Epithelial cell of prostate (primary cell): ENCODE data around the gene CALCOCO1.
"Not testable (repeated sequence)": the region's sequence is repeated elsewhere in the genome, so short reads cannot be mapped to it uniquely, and the experiment has no call there.

Experiments
- DNase-seq: peaks from one replicate; pipeline ENCODE4 v3.0.0-alpha.2; 2011; ENCODE audit warnings: low read depth, low spot score
- H3K27ac ChIP-seq: fragments of 450-650 bp; 2 replicates; pipeline ENCODE4 v1.5.1; 2017; ENCODE audit warnings: mild to moderate bottlenecking

Gene CALCOCO1

GRCh38 chr12:53735556-53735955 lies 8.3 kb upstream of the CALCOCO1 start:
- DNase-seq, result no peak
- H3K27ac ChIP-seq, result no peak overlapping the region

- no peak for DNase-seq
- H3K27ac ChIP-seq, result no peak overlapping the region
These were observed 7.2 kb upstream of the CALCOCO1 start for GRCh38 chr12:53734425-53734824.

DNA sequence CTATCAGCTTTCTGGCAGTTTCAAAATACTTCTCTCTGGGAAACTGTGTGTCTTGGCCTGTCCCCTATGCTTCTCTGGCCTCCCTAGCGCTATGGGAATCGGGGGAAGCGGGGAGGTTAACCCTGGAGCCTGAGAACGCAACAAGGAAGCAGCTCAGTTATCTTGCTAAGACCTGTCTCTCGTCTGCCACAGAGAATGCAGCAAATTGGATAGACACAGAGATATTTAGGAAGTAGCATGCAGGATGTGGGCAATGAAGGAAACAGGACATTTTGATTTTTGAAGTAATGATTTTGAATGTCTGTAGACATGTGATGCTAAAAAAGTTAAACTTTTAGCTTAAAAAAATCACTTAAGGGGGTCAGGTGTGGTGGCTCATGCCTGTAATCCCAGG lies 6.6 kb upstream of the CALCOCO1 start:
- no peak for DNase-seq
- H3K27ac ChIP-seq, result no peak overlapping the region

- no peak for DNase-seq
- H3K27ac ChIP-seq, result no peak overlapping the region
These were observed 6.0 kb upstream of the CALCOCO1 start for GRCh38 chr12:53733051-53733806.

- H3K27ac ChIP-seq, result peak overlapping the region; percentile 5
- peak; percentile 53 for DNase-seq
These were observed 2.4 kb upstream of the CALCOCO1 start for GRCh38 chr12:53729644-53730043.

DNA sequence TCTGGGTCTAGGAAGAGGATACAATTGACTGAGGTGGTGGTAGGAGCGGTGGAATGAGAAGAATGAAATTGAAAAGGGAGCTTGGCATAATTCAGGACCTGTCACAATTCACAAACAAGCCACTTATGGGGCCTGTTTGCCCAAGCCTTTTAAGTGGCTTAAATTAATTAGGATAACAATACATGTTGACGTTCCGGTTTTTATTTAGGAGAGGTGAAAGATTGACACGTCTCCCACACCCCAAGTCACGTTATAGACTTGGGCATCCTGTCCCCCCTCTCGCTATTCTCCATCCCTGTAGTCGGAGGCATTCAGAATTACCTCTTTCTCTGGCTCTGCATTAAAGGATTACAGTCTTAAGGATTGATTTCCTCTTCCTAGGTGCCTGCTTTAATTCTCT lies 954 bp upstream of the CALCOCO1 start:
- no peak overlapping the region for H3K27ac ChIP-seq
- DNase-seq, result no peak

DNA sequence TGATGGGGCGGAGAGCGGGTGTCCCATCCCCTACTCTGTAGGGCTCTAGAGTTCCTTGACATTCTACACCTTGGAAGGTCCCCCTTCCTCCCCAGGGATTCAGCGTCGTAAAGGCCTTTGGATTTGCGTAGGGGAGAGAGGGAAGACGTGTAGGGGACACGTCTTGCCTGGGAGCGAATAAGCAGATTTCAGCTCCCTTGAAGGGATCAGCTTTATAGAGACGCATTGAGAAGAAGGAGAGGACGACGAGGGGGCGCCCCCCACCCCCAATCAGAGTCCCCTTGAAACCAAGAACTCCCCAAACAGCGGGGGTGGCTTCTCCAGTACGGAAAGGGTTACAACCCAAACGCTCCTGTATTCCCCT lies 324 bp downstream of the CALCOCO1 start:
- H3K27ac ChIP-seq, result peak overlapping the region; percentile 51
- no peak for DNase-seq

DNA sequence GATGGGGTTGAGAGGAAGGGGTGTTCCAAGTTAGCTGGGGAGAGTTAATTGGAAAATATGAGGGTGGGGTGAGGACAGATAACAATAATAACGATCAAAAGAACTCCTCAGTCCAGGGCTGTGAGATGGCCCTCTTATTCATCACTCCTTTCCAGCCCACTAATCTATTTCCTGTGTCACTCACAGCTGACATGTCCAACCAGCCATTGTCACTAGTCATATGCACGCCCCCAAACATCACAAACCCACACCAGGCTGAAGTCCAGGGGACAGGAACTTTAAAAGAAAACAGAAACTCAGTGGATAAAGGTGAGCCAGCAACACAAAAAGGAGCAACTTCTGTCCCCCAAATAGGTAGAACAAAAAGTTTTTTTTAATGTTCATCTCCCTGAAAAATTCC lies 911 bp downstream of the CALCOCO1 start:
- peak overlapping the region; percentile 51 for H3K27ac ChIP-seq
- DNase-seq, result no peak

- H3K27ac ChIP-seq, result peak overlapping the region; percentile 51
- no peak for DNase-seq
These were observed 1.4 kb downstream of the CALCOCO1 start for GRCh38 chr12:53725824-53726223.

- no peak for DNase-seq
- H3K27ac ChIP-seq, result no peak overlapping the region
These were observed 4.7 kb downstream of the CALCOCO1 start for GRCh38 chr12:53722450-53723041.

DNA sequence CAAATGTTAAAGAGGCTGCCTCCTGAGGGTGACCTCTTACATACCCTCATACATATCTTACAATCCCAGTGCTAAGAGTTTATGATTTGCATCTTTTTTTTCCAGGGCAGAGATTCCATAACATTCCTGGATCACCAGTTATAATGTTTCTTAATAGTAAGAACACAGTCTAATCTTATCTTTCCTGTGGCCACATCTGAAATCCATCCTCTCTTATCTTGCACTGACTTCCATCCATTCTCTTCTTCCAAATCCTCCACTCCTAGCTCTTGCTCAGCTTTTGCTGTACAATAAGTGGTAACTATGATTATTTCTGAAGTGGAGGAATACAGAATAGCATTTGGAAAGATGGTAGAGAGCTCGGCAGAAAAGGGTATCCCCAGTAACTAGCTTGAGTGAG lies 6.3 kb downstream of the CALCOCO1 start:
- no peak for DNase-seq
- no peak overlapping the region for H3K27ac ChIP-seq

GRCh38 chr12:53719649-53720048 lies 7.6 kb downstream of the CALCOCO1 start:
- no peak for DNase-seq
- H3K27ac ChIP-seq, result no peak overlapping the region

- H3K27ac ChIP-seq, DNase-seq: not testable (repeated sequence)
These were observed 8.7 kb downstream of the CALCOCO1 start for GRCh38 chr12:53718567-53718966.

- H3K27ac ChIP-seq, result no peak overlapping the region
- no peak for DNase-seq
These were observed 9.9 kb downstream of the CALCOCO1 start for GRCh38 chr12:53717319-53717718.

- DNase-seq, result no peak
- no peak overlapping the region for H3K27ac ChIP-seq
These were observed 13.2 kb downstream of the CALCOCO1 start for GRCh38 chr12:53714004-53714403.

DNA sequence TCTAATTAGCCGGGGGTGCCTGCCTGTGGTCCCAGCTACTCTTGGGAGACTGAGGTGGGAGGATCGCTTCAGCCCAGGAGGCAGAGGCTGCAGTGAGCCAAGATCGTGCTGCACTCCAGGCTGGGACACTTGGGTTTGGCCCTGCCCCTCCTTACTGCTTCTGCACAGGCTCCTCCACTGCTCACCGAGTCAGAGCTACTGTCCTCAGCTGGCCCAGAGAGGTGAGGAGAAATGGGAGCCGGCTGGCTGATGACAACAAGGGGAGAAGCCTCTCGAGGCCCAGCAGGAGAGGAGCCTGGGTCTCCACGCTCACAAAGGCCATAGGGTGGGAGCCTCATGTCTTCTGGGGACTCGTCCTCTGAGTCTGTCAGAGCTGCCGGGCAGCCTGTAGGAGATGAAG lies 13.7 kb downstream of the CALCOCO1 start:
- no peak overlapping the region for H3K27ac ChIP-seq
- DNase-seq, result no peak

GRCh38 chr12:53712059-53712643 lies 15.1 kb downstream of the CALCOCO1 start:
- H3K27ac ChIP-seq, result no peak overlapping the region
- DNase-seq, result no peak

DNA sequence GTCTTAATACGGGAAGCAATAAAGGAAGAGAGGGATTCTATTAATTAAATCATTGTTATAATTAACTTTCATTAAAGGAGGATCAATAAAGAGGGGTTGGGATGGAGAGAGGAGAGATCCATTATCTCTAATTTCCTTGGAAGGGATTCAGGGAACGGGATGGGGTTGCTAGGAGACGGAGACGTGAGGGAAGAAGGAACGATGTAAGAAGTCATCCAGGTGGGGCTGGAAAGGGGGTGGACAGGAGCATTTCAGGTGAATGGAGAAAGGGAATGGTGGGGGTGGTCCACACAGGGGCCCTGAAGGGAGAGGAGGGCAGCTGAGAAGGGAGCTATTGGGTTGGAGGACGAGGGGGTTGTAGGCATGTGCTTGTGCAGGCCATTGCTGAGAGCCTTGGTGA lies 17.2 kb downstream of the CALCOCO1 start:
- no peak for DNase-seq
- H3K27ac ChIP-seq, result no peak overlapping the region

DNA sequence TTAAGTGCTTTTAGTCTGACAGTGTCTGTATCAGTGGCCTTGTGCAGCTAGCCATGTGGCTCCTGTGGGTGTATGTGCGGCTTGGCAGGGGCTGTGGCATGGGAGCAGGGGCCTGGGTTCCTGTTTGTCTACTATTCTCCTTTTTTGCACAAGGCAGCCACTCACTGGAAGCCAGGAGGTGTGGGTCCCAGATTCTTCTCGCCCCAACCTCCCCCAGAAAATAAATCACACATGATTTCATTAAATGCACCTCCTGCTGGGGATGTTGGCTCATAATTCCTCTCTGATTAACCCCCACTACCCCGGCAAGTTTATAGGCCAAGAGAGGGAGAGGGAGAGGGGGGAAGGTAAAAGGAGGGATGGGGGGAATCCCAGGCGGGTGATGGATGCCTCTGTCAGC lies 17.6 kb downstream of the CALCOCO1 start:
- no peak overlapping the region for H3K27ac ChIP-seq
- no peak for DNase-seq

DNA sequence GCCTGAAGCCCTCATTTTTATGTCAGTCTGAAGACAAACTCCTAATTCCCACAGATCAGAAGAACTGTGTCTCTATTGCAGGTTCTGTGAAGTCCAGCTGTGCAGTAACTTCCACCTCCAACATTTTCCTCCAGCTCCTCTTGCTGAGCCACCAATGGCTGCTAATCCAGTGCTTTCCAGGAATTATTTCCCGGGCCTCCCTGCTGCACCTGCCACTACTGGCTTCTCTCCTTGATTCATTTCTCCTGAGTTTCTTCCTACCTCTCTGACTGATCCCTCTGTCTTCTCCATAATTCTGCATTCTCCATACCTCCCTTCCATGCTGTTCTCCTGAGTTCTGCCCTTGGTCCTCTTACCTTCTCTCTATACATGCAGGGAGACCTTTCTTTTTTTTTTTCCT lies 21.2 kb downstream of the CALCOCO1 start:
- no peak for DNase-seq
- no peak overlapping the region for H3K27ac ChIP-seq

DNA sequence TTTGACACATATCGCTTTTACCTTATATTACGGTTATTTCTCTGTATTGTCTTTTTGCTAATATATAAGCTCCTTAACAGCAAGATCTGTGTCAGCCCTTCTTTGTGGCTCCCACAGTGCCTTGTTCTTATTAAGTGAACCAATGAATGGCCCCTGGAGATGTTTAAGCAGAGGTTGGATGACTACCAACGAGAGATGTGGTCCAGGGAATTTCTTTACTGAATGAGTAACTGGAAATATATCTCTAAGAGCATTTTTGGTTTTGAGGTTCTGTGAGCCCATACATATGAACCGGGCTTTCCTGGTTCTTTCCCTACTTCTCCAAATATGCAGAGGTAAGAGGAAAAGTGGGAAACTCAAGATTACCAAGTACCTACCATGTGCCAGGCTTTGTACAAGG lies 23.5 kb downstream of the CALCOCO1 start:
- H3K27ac ChIP-seq, result no peak overlapping the region
- no peak for DNase-seq
